Activated CD4-positive, alpha-beta memory T cell treated with anti-CD3 and anti-CD28 coated beads, Interleukin-2, amount 10 ng/mL, durations not matched to agents 7 days and 5 days (primary cell): ENCODE results near the gene APOBR. TPM values are rescaled to one million over a fixed set of nuclear protein-coding genes. Genes with fewer than 3 reads are reported as not detected.

ENCODE experiments used
- CTCF ChIA-PET: fragments of 350-600 bp; sonication (Branson Sonifier 250); formaldehyde crosslinking; loops from one replicate; lab custom pipeline; 2021; ENCODE audit warnings: antibody characterized with exemption, inconsistent platforms; lab: Charles Lee
- POLR2A ChIA-PET: fragments of 350-600 bp; sonication (Branson Sonifier 250); formaldehyde crosslinking; loops from one replicate; lab custom pipeline; 2021; ENCODE audit warnings: antibody characterized with exemption; lab: Charles Lee
- DNase-seq: peaks from one replicate; pipeline ENCODE4 v3.0.0-alpha.2; 2020
- H3K27ac Mint-ChIP-seq: one replicate; pipeline ENCODE4 v1.8.0; 2021; ENCODE audit warnings: mild to moderate bottlenecking, mixed read lengths
- H3K27me3 Mint-ChIP-seq: one replicate; pipeline ENCODE4 v1.8.0; 2021; ENCODE audit warnings: mixed read lengths
- H3K36me3 Mint-ChIP-seq: one replicate; pipeline ENCODE4 v1.8.0; 2021; ENCODE audit warnings: low read depth, mixed read lengths
- H3K4me1 Mint-ChIP-seq: one replicate; pipeline ENCODE4 v1.8.0; 2021; ENCODE audit warnings: mixed read lengths
- H3K4me3 Mint-ChIP-seq: one replicate; pipeline ENCODE4 v1.8.0; 2021; ENCODE audit warnings: mild to moderate bottlenecking, mixed read lengths
- H3K9me3 Mint-ChIP-seq: one replicate; pipeline ENCODE4 v1.8.0; 2021; ENCODE audit warnings: mixed read lengths
- total RNA-seq, 2 experiments: library from RNA; stranded (reverse); gene quantifications; one replicate each; pipeline ENCODE4 v1.2.3, GENCODE V29; 2021

Gene APOBR
- total RNA-seq, 2 experiments from 2014 or later, result 20.9 TPM

DNA sequence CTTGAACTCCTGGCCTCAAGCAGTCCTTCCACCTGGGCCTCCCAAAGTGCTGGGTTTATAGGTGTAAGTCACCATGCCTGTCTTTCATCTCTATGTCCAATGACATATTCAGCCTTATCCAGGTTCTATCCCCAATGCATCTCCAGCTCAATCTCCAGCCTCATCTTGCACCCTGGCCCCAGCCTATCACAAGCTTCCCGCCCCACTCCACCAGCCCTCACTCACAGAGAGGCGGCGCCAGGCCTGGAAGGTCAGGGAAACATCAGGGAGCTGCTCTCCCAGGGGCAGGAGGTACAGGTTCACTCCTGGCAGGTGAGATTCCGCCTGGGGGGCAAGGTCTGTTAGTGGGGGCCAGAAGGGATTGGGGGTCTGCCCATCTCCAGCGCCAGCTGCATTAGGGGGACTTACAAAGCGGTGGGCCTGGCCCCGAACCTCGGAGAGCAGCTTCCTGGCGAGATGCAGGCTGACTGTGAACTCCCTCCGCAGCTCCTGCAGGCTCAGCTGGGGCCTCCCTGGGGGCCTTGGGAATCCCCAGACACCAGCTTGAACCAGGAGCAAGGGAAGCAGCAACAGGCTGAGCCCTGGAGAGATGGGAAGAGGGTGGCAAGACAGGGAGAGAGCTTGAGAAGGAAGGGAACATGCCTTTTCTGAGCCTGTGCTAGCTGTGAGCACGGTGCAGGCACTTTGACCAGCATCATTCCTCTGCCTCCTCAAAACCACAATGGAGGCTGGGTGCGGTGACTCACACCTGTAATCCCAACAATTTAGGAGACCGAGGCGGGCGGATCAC is 9.2 kb downstream of the APOBR start:
- H3K36me3 Mint-ChIP-seq, result peaks cover 11% of the 10 kb centered on the region
- no peak overlapping the region for H3K27ac Mint-ChIP-seq
- peaks cover 11% of the 10 kb centered on the region for H3K27me3 Mint-ChIP-seq
- no peaks in the 10 kb centered on the region for H3K9me3 Mint-ChIP-seq
- peaks cover 24% of the 10 kb centered on the region for H3K4me1 Mint-ChIP-seq
- CTCF ChIA-PET, result interaction anchor here (1.7 kb wide), 1 partner anchor 10 kb away, joined by 4 read pairs; the partner anchor contains the start of gene APOBR
- no peak overlapping the region for H3K4me3 Mint-ChIP-seq
- no peak for DNase-seq
- POLR2A ChIA-PET, result interaction anchor here (0.6 to 2.0 kb wide), 3 partner anchors 10 to 27 kb away, joined by 3 to 8 read pairs (median 7); partner anchors contain the start of genes APOBR and CLN3

DNA sequence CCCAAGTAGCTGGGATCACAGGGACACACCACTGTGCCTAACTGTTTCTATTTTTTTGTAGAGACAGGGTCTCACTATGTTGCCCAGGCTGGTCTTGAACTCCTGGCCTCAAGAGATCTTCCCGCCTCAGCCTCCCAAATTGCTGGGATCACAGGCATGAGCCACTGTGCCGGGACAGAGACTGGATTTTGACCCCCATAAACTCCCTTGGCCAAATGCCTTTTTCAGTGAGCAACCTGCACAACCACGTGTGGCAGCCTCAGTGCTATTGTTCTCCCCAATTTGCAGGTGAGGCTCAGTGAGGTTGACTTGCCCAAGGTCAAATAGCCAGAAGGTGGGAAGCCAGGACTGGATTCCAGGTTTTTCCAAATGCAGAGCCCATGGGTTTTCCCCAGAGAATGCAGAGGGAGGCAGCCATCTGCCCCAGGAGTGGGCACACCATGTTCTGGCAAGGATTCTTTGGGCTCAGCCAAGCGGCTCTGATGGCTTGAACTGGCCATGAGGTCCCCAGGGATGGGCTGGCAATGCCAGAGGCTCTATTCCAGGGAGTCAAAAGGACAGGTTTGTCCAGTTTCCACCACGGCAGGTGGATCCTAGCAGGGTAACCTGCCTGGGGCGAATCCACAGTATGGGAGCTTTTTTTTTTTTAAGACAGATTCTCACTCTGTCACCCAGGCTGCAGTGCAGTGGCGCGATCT is 10.4 kb downstream of the APOBR start:
- ChIA-PET POLR2A (no interaction called here), CTCF (interaction anchor here (1.8 kb wide), 1 partner anchor 178 kb away, joined by 3 read pairs; no protein-coding TSS in a partner anchor)
- peaks cover 24% of the 10 kb centered on the region for H3K4me1 Mint-ChIP-seq
- no peak overlapping the region for H3K27ac Mint-ChIP-seq
- no peaks in the 10 kb centered on the region for H3K9me3 Mint-ChIP-seq
- peaks cover 4% of the 10 kb centered on the region for H3K36me3 Mint-ChIP-seq
- no peak for DNase-seq
- no peak overlapping the region for H3K4me3 Mint-ChIP-seq
- H3K27me3 Mint-ChIP-seq, result peaks cover 11% of the 10 kb centered on the region

DNA sequence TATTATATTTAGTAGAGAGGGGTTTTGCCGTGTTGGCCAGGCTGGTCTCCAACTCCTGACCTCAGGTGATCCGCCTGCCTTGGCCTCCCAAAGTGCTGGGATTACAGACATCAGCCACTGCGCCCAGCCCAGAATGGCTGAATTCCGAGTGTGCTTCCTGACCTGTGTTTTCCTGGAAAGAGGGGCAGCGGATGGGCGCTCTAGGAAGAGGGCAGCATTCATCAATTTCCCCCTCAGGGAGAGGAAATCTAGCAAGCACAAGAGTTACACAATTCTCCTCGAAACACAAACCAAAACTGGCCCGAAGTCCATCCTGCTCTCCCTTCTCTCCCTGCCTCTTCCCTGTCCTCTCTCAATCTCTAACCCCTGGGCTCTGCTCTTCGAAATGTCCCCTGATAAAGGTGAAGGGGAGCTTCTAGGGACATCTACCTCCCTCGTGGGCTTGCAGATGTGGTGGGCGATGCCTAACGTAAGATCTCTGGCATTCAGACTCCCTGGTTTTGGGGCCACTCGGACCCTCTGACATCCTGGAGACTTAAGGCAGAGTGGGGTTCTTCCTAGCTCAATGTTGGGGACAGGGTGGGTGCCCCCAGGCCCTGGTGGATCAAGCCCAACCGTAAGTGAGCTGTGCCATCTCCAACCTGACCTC is 11.2 kb downstream of the APOBR start:
- Mint-ChIP-seq H3K36me3 (peaks cover 1% of the 10 kb centered on the region), H3K9me3 (no peaks in the 10 kb centered on the region), H3K27me3 (peaks cover 11% of the 10 kb centered on the region), H3K27ac (no peak overlapping the region), H3K4me1 (peaks cover 19% of the 10 kb centered on the region), H3K4me3 (no peak overlapping the region)
- ChIA-PET POLR2A (no interaction called here), CTCF (interaction anchor here (1.8 kb wide), 1 partner anchor 179 kb away, joined by 3 read pairs; no protein-coding TSS in a partner anchor)
- no peak for DNase-seq

GRCh38 chr16:28511031-28511430 is 16.6 kb downstream of the APOBR start:
- peaks cover 8% of the 10 kb centered on the region for H3K27me3 Mint-ChIP-seq
- POLR2A ChIA-PET, result no interaction called here

DNA sequence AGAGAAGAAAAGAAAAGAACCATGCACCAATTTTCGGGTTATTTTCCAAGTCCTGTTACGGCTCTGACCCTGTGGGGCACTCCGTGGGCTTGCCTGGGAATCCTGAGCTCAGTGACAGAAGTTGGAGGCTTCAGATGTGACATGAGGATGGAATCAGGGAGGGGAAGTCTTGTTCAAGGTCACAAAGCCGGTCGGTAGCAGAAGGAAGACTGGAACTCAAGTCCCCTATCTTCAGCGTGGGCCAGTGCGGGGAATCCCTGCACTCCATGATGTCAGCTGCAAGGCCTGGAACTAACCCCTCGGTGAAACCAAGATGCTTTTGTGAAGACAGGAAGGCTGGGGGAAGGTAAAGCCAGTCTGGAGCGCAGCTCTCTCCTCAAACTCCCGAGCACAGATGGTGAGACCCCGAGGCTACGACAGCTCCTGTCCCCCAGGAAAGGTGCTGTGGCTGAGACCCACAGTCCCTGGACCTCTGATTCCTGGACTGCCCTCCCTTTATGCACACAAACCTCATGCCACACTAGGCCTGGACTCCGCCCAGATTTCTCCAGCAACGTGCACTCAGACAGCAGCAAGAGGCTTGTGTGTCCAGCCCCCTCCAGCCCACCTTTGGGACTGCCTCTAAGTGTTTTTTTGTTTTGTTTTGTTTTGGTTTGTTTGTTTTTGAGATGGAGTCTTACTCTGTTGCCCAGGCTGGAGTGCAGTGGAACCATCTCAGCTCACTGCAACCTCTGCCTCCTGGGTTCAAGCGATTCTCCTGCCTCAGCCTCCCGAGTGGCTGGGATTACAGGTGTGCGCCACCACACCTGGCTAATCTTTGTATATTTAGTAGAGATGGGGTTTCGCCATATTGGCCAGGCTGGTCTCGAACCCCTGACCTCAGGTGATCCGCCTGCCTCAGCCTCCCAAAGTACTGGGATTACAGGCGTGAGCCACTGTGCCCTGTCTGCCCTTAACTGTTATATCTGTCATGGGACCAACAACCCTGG is 17.7 kb downstream of the APOBR start:
- ChIA-PET CTCF (no interaction called here), POLR2A (no interaction called here)
- Mint-ChIP-seq H3K27me3 (no peaks in the 10 kb centered on the region), H3K9me3 (no peaks in the 10 kb centered on the region), H3K4me3 (no peak overlapping the region), H3K36me3 (no peaks in the 10 kb centered on the region), H3K27ac (no peak overlapping the region), H3K4me1 (peaks cover 12% of the 10 kb centered on the region)
- no peak for DNase-seq

More at GRCh38 chr16:28511031-28511430, 16.6 kb downstream of the APOBR start:
- Mint-ChIP-seq H3K9me3 (no peaks in the 10 kb centered on the region), H3K36me3 (no peaks in the 10 kb centered on the region), H3K4me3 (no peak overlapping the region), H3K4me1 (peaks cover 18% of the 10 kb centered on the region), H3K27ac (no peak overlapping the region)
- no peak for DNase-seq
- CTCF ChIA-PET, result no interaction called here

- H3K27ac Mint-ChIP-seq, result no peak overlapping the region
- no peaks in the 10 kb centered on the region for H3K4me1 Mint-ChIP-seq
- H3K4me3 Mint-ChIP-seq, result no peak overlapping the region
- POLR2A ChIA-PET, result no interaction called here
- no peaks in the 10 kb centered on the region for H3K9me3 Mint-ChIP-seq
- no peak for DNase-seq
- CTCF ChIA-PET, result no interaction called here
- H3K27me3 Mint-ChIP-seq, result no peaks in the 10 kb centered on the region
- no peaks in the 10 kb centered on the region for H3K36me3 Mint-ChIP-seq
These were observed 19.2 kb downstream of the APOBR start for GRCh38 chr16:28513484-28514181.

GRCh38 chr16:28514246-28514645 is 19.8 kb downstream of the APOBR start:
- H3K4me3 Mint-ChIP-seq, result no peak overlapping the region
- no peaks in the 10 kb centered on the region for H3K4me1 Mint-ChIP-seq
- ChIA-PET CTCF (no interaction called here), POLR2A (no interaction called here)
- DNase-seq, result no peak
- H3K27ac Mint-ChIP-seq, result no peak overlapping the region
- no peaks in the 10 kb centered on the region for H3K27me3 Mint-ChIP-seq
- no peaks in the 10 kb centered on the region for H3K36me3 Mint-ChIP-seq
- no peaks in the 10 kb centered on the region for H3K9me3 Mint-ChIP-seq

DNA sequence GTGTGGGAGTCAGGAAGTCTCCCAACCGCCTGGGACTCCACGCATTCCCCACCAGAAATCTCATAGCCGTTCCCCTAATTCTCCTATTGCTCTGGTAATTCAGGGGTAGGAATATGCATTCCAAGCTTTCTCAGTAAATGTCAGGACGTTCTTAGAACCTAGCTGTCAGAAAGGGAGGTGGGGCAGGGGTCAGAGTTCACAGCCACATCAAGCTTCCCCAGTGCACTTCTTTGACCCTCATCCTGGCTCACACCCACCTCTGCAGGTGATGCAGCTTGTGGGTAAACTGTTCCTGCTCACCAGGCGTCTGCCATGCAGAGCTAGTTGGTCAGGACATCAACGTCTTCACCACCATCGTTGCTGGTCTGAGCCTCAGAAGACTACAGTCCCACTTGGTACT is 26.2 kb downstream of the APOBR start:
- H3K4me3 Mint-ChIP-seq, result no peak overlapping the region
- H3K9me3 Mint-ChIP-seq, result no peaks in the 10 kb centered on the region
- no peak overlapping the region for H3K27ac Mint-ChIP-seq
- CTCF ChIA-PET, result no interaction called here
- no peaks in the 10 kb centered on the region for H3K27me3 Mint-ChIP-seq
- peaks cover 4% of the 10 kb centered on the region for H3K4me1 Mint-ChIP-seq
- DNase-seq, result no peak
- POLR2A ChIA-PET, result interaction anchor here (1.1 kb wide), 1 partner anchor 22 kb away, joined by 3 read pairs; no protein-coding TSS in a partner anchor
- no peaks in the 10 kb centered on the region for H3K36me3 Mint-ChIP-seq

DNA sequence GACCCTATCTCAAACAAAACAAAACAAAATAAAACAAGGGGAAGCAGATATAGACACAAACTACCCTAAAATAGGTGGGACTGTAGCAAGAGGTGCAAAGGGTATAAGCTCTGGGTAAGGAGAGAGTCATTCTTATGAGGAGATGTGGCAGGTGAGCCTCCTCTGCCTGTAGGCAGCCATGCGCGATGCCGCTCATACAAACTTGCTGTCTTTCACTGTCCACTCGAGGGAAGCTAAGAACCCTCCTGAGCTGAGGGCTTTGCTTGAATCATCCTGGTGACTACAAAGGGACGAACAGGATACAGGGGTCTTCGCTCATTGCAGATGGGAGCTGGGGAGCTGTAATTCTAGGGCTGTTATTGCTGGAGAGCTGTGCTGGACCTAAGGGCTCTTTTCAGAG is 27.0 kb downstream of the APOBR start:
- POLR2A ChIA-PET, result interaction anchor here (0.8 to 1.1 kb wide), 2 partner anchors 22 to 30 kb away, joined by 3 read pairs; partner anchors contain the start of gene CLN3
- Mint-ChIP-seq H3K4me1 (peaks cover 4% of the 10 kb centered on the region), H3K36me3 (no peaks in the 10 kb centered on the region), H3K4me3 (no peak overlapping the region), H3K27ac (no peak overlapping the region), H3K9me3 (no peaks in the 10 kb centered on the region), H3K27me3 (no peaks in the 10 kb centered on the region)
- CTCF ChIA-PET, result no interaction called here
- no peak for DNase-seq

DNA sequence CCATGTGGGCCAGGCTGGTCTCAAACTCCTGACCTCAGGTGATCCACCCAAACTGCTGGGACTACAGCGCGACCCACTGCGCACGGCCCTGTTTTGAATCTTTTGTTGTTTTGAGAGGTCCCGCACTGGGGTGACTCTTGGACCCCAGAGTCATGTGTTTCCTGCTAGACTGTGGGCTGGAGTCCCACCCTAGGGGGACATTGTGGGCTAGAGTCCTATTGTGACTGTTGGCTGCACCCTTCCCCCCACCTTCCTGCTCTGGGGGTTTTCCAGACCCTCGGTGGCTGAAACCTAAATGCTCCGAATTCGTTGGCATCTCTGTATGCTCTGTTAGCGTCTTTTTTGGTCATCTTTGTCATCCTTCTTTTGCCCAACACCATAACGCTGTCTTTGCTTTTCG is 28.3 kb downstream of the APOBR start:
- Mint-ChIP-seq H3K36me3 (no peaks in the 10 kb centered on the region), H3K4me3 (no peak overlapping the region), H3K4me1 (peaks cover 4% of the 10 kb centered on the region), H3K27me3 (no peaks in the 10 kb centered on the region), H3K9me3 (no peaks in the 10 kb centered on the region), H3K27ac (no peak overlapping the region)
- DNase-seq, result no peak
- ChIA-PET CTCF (no interaction called here), POLR2A (no interaction called here)

DNA sequence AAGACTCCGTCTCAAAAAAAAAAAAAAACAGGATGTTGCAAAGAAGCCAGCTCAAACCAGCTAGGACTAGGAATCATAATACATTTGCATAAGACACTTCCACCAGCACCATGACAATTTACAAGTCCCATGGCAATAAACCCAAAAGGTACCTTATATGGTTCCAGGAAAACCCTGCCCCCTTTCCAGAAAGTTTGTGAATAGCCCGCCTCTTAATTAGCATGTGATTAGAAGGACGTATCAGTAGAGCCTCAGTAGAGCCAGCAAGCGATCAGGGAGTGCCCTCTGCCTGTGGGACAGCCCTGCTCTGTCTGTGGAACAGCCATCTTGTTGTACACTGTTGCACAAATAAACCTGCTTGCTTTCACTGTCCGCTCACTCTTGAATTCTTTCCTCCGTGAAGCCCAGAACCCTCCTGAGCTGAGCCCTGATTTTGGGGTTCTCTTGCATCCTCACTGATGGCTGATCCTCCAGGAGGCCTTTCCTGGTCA is 30.3 kb downstream of the APOBR start:
- POLR2A ChIA-PET, result no interaction called here
- H3K4me3 Mint-ChIP-seq, result no peak overlapping the region
- no peaks in the 10 kb centered on the region for H3K9me3 Mint-ChIP-seq
- peaks cover 4% of the 10 kb centered on the region for H3K4me1 Mint-ChIP-seq
- no peaks in the 10 kb centered on the region for H3K27me3 Mint-ChIP-seq
- no peak for DNase-seq
- no peaks in the 10 kb centered on the region for H3K36me3 Mint-ChIP-seq
- H3K27ac Mint-ChIP-seq, result no peak overlapping the region
- CTCF ChIA-PET, result interaction anchor here (1.8 kb wide), 1 partner anchor 10 kb away, joined by 4 read pairs; no protein-coding TSS in a partner anchor
